Panc1 (cell line): ENCODE data around the gene WARS2.

Source experiments
- REST ChIP-seq, 2 experiments: IDR thresholded peaks; 2 replicates each; pipeline ENCODE4 v1.6.1; 2011 to 2012; ENCODE audit warnings: low read depth in 2 of 2, control low read depth in 1 of 2, low read length in 1 of 2, mild to moderate bottlenecking in 1 of 2, moderate library complexity in 1 of 2; ENCODE audit not compliant: insufficient read depth in 1 of 2
- SIN3A ChIP-seq: IDR thresholded peaks from 2 replicates; pipeline ENCODE4 v1.6.1; 2012; ENCODE audit warnings: low read depth, mild to moderate bottlenecking, low read length, moderate library complexity, borderline replicate concordance; ENCODE audit not compliant: insufficient read depth
- TCF7L2 ChIP-seq: IDR thresholded peaks from 2 replicates; pipeline ENCODE4 v1.6.1; 2011; ENCODE audit warnings: mild to moderate bottlenecking, low read depth, low read length, inconsistent platforms
- TF ChIP-seq, protein P1 (sequence below): fragments of 450-650 bp; IDR thresholded peaks from 2 replicates; pipeline ENCODE4 v1.5.1; 2017; ENCODE audit warnings: mild to moderate bottlenecking

DNA sequence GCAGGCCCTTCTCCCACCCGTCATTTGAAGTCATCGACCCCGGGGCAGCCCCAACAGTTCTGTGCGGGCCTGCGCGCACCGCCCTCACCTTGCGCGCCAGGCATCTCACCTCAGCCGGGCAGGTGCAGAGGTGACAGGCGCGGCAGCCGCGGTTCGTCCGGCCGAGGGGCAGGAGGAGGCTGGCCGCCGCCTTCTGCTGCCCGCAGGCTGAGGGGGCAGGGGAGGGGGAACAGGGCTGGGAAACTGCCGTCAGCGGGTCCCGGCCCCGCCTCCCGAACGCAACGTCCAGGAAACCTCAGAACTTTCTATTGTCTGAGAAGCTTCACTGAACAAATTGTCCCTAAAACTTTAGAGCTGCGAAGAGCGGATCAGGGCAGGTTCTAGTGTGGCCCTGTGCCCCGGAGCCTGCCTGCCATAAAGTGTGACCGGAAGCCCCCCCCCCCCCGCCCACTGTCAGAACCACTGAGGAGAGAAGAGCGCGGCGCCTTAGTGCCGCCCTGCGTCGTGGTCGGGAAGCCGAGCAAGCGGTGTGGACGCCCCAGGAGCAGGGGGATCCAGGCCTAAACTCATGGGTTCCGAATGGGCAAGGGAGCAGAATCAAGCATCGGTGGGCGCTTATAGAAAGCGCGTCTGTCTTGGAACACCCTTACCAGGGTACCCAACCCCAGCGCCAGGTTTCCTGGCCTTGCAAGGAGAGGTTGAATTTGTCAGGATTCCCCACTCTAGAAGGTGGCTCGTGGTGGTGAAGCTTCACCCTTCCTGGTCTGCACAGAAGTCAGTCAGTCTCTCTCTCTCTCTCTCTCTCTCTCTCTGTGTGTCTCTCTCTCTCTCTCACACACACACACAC lies 139.0 kb downstream of the WARS2 start:
- TF ChIP-seq, protein P1, sequence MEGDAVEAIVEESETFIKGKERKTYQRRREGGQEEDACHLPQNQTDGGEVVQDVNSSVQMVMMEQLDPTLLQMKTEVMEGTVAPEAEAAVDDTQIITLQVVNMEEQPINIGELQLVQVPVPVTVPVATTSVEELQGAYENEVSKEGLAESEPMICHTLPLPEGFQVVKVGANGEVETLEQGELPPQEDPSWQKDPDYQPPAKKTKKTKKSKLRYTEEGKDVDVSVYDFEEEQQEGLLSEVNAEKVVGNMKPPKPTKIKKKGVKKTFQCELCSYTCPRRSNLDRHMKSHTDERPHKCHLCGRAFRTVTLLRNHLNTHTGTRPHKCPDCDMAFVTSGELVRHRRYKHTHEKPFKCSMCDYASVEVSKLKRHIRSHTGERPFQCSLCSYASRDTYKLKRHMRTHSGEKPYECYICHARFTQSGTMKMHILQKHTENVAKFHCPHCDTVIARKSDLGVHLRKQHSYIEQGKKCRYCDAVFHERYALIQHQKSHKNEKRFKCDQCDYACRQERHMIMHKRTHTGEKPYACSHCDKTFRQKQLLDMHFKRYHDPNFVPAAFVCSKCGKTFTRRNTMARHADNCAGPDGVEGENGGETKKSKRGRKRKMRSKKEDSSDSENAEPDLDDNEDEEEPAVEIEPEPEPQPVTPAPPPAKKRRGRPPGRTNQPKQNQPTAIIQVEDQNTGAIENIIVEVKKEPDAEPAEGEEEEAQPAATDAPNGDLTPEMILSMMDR, result no peak
- TF ChIP-seq SIN3A (no peak), REST (IDR thresholded peaks at IDR 0.05; ENCODE audit: insufficient read depth in 1 of 2, low read depth in 2 of 2, low read length in 1 of 2) (no peak), TCF7L2 (no peak)
